GM12891 (cell line): ENCODE data around the gene NRG2.

Experiments
- POLR2A ChIP-seq: IDR thresholded peaks from 2 replicates; pipeline ENCODE4 v1.6.1; 2011; ENCODE audit warnings: low read depth, low read length, control low read depth
- POLR2AphosphoS5 ChIP-seq: IDR thresholded peaks from 2 replicates; pipeline ENCODE4 v1.6.1; 2011; ENCODE audit warnings: low read depth, low read length, control low read depth
- SPI1 ChIP-seq: IDR thresholded peaks from 2 replicates; pipeline ENCODE4 v1.6.1; 2011; ENCODE audit warnings: low read depth, low read length, control low read depth
- TAF1 ChIP-seq: IDR thresholded peaks from 2 replicates; pipeline ENCODE4 v1.6.1; 2011; ENCODE audit warnings: low read depth, low read length, control low read depth

DNA sequence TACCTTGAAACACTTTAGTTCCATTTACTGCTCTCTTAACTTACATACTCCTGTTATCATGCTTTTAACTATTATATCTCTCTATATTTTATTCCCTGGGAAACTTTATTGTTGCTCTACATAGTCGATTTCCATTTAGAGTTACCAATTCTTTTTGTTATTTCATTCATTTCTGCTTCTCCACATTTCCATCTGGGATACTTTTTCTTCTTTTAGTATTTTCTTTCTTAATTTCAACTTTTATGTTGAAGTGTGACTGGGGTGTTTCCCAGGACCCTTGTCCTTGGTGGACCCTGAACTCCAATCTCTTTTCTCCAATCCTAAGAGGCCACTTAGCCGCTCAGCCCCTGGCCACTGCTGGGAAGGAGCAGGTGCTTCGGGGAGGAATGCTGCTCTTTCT, 211.5 kb downstream of the NRG2 start:
- no peak for TF ChIP-seq POLR2AphosphoS5
- no peak for TF ChIP-seq POLR2A
- no peak for TF ChIP-seq TAF1
- no peak for TF ChIP-seq SPI1
